ENCODE measurements around the gene ADAMTSL5.
A peak's percentile ranks its signal among the peaks of the same experiment; 100 is the strongest.

Gene ADAMTSL5

DNA sequence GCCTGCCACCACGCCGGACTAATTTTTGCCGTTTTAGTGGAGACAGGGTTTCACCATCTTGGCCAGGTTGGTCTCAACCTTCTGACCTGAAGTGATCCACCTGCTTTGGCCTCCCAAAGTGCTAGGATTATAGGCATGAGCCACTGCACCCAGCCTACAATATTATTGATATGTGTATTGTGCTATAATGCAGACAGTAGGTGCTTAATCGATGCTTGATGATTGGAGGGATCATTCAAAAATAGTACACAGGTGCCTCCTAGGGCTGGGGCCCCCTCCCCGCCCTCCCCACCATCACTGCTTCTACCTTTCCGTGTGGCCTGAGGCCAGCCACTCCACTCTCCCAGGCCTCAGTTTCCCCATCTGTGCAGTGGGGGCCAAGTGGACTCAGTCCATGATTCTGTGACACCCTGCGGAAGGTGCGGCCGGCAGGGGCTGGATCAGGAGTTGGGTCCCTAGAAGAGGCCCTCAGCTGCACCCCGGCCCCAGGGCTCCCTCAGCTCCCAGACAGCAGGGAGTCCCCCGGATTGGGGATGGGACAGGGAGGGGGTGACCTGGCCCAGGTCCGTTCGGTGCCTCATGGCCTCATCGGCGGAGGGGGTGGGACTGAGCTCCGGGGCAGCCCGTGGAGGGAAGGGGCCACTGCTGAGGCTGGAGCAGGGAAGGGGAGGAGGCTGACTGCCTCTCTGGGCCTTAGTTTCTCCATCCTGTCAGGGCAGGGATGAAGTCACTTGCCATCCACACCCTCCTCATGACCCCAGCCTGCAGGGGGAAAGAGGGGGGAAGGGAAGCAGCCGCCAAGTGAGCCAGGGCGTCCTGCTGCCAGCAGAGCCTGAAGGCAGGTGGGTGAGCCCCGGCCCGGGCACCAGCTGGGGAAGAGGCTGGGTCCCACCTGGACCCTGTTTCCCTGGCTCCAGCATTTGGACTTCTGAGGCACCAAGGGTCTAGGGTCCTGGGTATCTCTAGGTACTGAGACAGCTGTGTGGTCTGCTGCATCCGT lies 1.2 kb downstream of the ADAMTSL5 start:
- Mint-ChIP-seq H3K27ac (no peak overlapping the region), H3K4me3 (peak overlapping the region; percentile 71), H3K4me1 (ENCODE audit: low read depth) (peaks cover 7% of the 10 kb centered on the region), H3K9me3 (no peaks in the 10 kb centered on the region), H3K36me3 (ENCODE audit: low read depth) (no peaks in the 10 kb centered on the region), H3K27me3 (ENCODE audit: low read depth) (peaks cover 15% of the 10 kb centered on the region)
- no peak for DNase-seq (ENCODE audit: low spot score)

- no peaks in the 10 kb centered on the region for H3K9me3 Mint-ChIP-seq
- peaks cover 8% of the 10 kb centered on the region for H3K4me1 Mint-ChIP-seq (ENCODE audit: low read depth)
- no peaks in the 10 kb centered on the region for H3K36me3 Mint-ChIP-seq (ENCODE audit: low read depth)
- no peak overlapping the region for H3K4me3 Mint-ChIP-seq
- no peak for DNase-seq (ENCODE audit: low spot score)
- peaks cover 13% of the 10 kb centered on the region for H3K27me3 Mint-ChIP-seq (ENCODE audit: low read depth)
- H3K27ac Mint-ChIP-seq = no peak overlapping the region
Observed at GRCh38 chr19:1510807-1511206, 2.0 kb downstream of the ADAMTSL5 start.

DNA sequence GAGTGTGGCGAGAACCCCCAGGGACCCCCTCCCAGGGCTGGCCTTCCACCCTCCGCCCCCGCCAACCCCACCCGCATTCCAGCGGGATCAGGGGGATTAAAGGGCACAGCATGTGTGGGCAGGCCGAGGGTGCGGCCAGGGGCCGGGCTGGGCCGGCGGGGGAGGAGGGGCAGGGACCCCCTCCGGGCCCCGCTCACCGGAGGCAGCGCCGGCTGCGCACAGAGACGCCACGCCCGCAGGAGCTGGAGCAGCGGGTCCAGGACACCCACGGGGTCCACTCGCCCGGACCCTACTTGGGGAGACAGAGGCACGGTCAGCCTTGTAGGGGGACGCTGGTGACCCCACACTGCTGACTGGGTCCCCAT lies 2.4 kb downstream of the ADAMTSL5 start:
- Mint-ChIP-seq H3K36me3 (ENCODE audit: low read depth) (no peaks in the 10 kb centered on the region), H3K27ac (no peak overlapping the region), H3K4me3 (no peak overlapping the region), H3K4me1 (ENCODE audit: low read depth) (peaks cover 8% of the 10 kb centered on the region), H3K27me3 (ENCODE audit: low read depth) (peaks cover 16% of the 10 kb centered on the region), H3K9me3 (no peaks in the 10 kb centered on the region)
- no peak for DNase-seq (ENCODE audit: low spot score)

GRCh38 chr19:1509602-1510441 lies 3.0 kb downstream of the ADAMTSL5 start:
- Mint-ChIP-seq H3K4me3 (no peak overlapping the region), H3K27ac (no peak overlapping the region), H3K9me3 (no peaks in the 10 kb centered on the region), H3K4me1 (ENCODE audit: low read depth) (peaks cover 8% of the 10 kb centered on the region), H3K36me3 (ENCODE audit: low read depth) (no peaks in the 10 kb centered on the region), H3K27me3 (ENCODE audit: low read depth) (peaks cover 18% of the 10 kb centered on the region)
- DNase-seq (ENCODE audit: low spot score) = no peak

- no peaks in the 10 kb centered on the region for H3K36me3 Mint-ChIP-seq (ENCODE audit: low read depth)
- H3K9me3 Mint-ChIP-seq = no peaks in the 10 kb centered on the region
- no peak overlapping the region for H3K27ac Mint-ChIP-seq
- peaks cover 23% of the 10 kb centered on the region for H3K27me3 Mint-ChIP-seq (ENCODE audit: low read depth)
- H3K4me3 Mint-ChIP-seq = peak overlapping the region; percentile 32
- peaks cover 8% of the 10 kb centered on the region for H3K4me1 Mint-ChIP-seq (ENCODE audit: low read depth)
- DNase-seq (ENCODE audit: low spot score) = no peak
Observed at GRCh38 chr19:1508507-1508856, 4.3 kb downstream of the ADAMTSL5 start.

DNA sequence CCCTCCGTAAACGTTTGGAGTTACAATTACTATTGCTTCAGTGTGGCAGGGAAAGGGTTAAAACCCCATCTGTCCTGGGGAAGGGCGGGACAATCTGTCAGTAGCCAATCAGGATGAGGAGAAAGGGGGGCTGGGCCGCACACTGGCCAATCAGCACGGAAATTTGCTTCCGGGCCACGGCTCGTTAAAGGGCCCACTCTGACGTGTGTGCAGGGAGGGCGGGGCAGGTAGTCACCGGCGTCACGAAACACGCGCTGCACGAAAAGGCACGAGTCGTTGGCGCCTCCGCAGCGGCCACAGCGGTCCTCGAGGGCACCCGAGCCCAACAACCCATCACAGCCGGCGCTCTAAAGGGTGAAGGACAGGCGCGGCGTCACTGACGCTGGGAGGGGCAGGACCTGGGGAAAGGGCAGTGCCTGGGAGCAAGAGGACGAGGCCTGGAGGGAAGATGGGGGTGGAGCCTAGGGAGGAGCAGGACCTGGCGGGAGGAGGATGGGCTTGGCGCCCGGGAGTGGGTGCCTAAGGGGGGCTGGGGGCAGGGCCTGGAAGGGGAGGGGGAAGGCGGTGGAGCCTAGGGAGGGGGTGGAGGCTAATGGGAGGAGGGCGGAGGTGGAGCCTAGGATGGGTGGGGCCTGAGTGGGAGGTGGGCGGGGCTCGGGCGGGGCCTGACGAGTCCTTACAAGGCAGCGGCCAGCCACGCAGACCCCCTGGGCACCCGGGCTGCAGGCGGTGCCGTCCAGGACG lies 4.9 kb downstream of the ADAMTSL5 start:
- H3K27ac Mint-ChIP-seq = peak overlapping the region; percentile 89
- H3K36me3 Mint-ChIP-seq (ENCODE audit: low read depth) = no peaks in the 10 kb centered on the region
- peaks cover 23% of the 10 kb centered on the region for H3K27me3 Mint-ChIP-seq (ENCODE audit: low read depth)
- peak overlapping the region; percentile 86 for H3K4me3 Mint-ChIP-seq
- H3K9me3 Mint-ChIP-seq = no peaks in the 10 kb centered on the region
- DNase-seq (ENCODE audit: low spot score) = peak; percentile 85
- H3K4me1 Mint-ChIP-seq (ENCODE audit: low read depth) = peaks cover 8% of the 10 kb centered on the region

DNA sequence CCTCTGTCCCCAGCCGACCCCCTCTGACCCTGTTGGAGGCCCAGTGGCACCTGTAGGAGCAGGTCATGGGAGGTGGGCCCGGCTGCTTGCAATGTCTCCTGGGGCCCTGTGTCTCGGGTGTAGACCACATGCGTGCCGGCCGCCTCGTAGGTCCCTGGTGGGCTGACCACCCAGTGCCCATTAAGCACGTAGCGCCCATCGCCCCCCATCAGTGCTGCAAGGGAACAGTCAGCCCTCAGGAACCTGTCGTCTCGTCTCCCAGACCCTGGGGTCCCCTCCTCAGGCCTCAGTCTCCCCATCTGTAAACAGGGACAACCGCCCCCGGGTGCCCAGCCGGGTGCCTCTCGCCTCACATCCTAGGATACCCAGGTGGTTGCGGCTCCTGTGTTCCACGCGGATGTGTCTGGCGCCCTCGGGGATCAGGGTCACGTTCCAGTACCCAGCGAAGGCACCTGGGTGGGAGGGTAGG lies 5.6 kb downstream of the ADAMTSL5 start:
- Mint-ChIP-seq H3K9me3 (no peaks in the 10 kb centered on the region), H3K36me3 (ENCODE audit: low read depth) (no peaks in the 10 kb centered on the region), H3K4me1 (ENCODE audit: low read depth) (peaks cover 10% of the 10 kb centered on the region), H3K27ac (no peak overlapping the region), H3K4me3 (no peak overlapping the region), H3K27me3 (ENCODE audit: low read depth) (peaks cover 23% of the 10 kb centered on the region)
- no peak for DNase-seq (ENCODE audit: low spot score)

DNA sequence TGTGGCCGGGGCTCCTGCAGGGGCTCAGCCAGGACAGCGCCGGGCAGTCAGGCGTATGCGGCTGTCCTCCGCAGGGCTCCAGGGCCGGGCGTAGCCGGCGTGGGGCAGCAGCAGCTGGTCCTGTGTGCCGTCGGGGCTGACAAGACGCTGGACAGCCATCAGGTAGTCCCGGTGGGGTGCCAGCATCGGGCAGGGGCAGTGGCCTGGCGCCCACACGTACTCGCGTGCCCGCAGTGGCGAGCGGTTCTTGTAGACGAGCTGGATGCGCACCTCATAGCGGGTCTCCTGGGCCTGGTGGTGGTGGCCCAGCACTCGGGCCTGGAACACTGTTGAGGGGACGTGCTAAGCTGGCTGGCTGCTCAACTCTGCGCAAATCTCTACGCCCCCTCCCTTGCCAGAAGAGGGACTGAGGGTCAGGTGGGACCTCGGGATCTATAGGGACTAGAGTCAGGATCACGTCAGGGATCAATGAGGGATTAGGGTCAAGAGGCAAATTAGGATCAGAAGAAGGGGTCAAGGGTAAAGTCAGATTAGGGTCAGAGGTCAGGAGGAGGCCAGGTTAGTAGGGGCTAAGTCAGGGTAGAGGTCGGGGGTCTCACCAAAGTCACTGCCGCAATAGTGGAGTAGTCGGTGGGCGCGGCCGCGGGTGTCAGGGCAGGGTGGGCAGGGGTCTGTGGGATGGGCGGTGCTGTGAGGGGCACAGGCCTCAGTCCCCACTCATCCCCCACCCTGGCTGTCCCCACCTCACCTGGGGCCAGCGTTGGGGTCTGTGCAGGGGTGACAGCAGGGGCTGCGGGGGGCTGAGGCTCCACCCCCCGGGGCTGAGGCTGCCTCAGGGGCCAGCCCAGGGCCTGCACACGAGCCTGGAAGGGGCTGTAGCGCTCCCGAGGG lies 6.6 kb downstream of the ADAMTSL5 start:
- Mint-ChIP-seq H3K36me3 (ENCODE audit: low read depth) (no peaks in the 10 kb centered on the region), H3K27ac (no peak overlapping the region), H3K27me3 (ENCODE audit: low read depth) (peaks cover 23% of the 10 kb centered on the region), H3K4me3 (no peak overlapping the region), H3K4me1 (ENCODE audit: low read depth) (peaks cover 10% of the 10 kb centered on the region), H3K9me3 (no peaks in the 10 kb centered on the region)
- no peak for DNase-seq (ENCODE audit: low spot score)

GRCh38 chr19:1505012-1505411 lies 7.8 kb downstream of the ADAMTSL5 start:
- no peak for DNase-seq (ENCODE audit: low spot score)
- Mint-ChIP-seq H3K4me3 (no peak overlapping the region), H3K27ac (no peak overlapping the region), H3K27me3 (ENCODE audit: low read depth) (peaks cover 18% of the 10 kb centered on the region), H3K36me3 (ENCODE audit: low read depth) (no peaks in the 10 kb centered on the region), H3K4me1 (ENCODE audit: low read depth) (peaks cover 8% of the 10 kb centered on the region), H3K9me3 (no peaks in the 10 kb centered on the region)

GRCh38 chr19:1503925-1504773 lies 8.7 kb downstream of the ADAMTSL5 start:
- no peaks in the 10 kb centered on the region for H3K9me3 Mint-ChIP-seq
- DNase-seq (ENCODE audit: low spot score) = no peak
- H3K27me3 Mint-ChIP-seq (ENCODE audit: low read depth) = peaks cover 13% of the 10 kb centered on the region
- H3K4me1 Mint-ChIP-seq (ENCODE audit: low read depth) = peaks cover 8% of the 10 kb centered on the region
- no peak overlapping the region for H3K4me3 Mint-ChIP-seq
- no peak overlapping the region for H3K27ac Mint-ChIP-seq
- no peaks in the 10 kb centered on the region for H3K36me3 Mint-ChIP-seq (ENCODE audit: low read depth)

- peak; percentile 68 for DNase-seq (ENCODE audit: low spot score)
- Mint-ChIP-seq H3K4me3 (no peak overlapping the region), H3K36me3 (ENCODE audit: low read depth) (no peaks in the 10 kb centered on the region), H3K27me3 (ENCODE audit: low read depth) (peaks cover 10% of the 10 kb centered on the region), H3K4me1 (ENCODE audit: low read depth) (peaks cover 8% of the 10 kb centered on the region), H3K27ac (no peak overlapping the region), H3K9me3 (no peaks in the 10 kb centered on the region)
Observed at GRCh38 chr19:1503089-1503924, 9.5 kb downstream of the ADAMTSL5 start.
